Endodermal cell (in vitro differentiated cells): Measurements from ENCODE around the gene FYN. TPM values are rescaled to one million over a fixed set of nuclear protein-coding genes. Genes with fewer than 3 reads are reported as not detected.
A peak's percentile ranks its signal among the peaks of the same experiment; 100 is the strongest.

Experiments used
- DNase-seq: peaks from one replicate; pipeline ENCODE4 v3.0.0-alpha.2; 2017
- H3K27ac ChIP-seq: 2 replicates; pipeline ENCODE4 v1.5.1; 2013; ENCODE audit warnings: mild to moderate bottlenecking, low read depth, low read length, moderate library complexity
- H3K27me3 ChIP-seq: 2 replicates; pipeline ENCODE4 v1.6.1; 2013; ENCODE audit warnings: mild to moderate bottlenecking, low read length, moderate library complexity; ENCODE audit not compliant: insufficient read depth, control insufficient read depth, poor library complexity, severe bottlenecking
- H3K36me3 ChIP-seq: 2 replicates; pipeline ENCODE4 v1.7.0; 2013; ENCODE audit warnings: mild to moderate bottlenecking, low read length, moderate library complexity; ENCODE audit not compliant: control insufficient read depth, insufficient read depth
- H3K4me1 ChIP-seq: one replicate; pipeline ENCODE4 v1.7.0; 2013; ENCODE audit warnings: low read length; ENCODE audit not compliant: control insufficient read depth, insufficient read depth
- H3K4me3 ChIP-seq: 2 replicates; pipeline ENCODE4 v1.5.1; 2013; ENCODE audit warnings: mild to moderate bottlenecking, low read length, moderate library complexity
- H3K9ac ChIP-seq: 2 replicates; pipeline ENCODE4 v1.6.1; 2013; ENCODE audit warnings: mild to moderate bottlenecking, low read length, moderate library complexity; ENCODE audit not compliant: poor library complexity, severe bottlenecking; ENCODE audit errors: extremely low read depth
- H3K9me3 ChIP-seq: 2 replicates; pipeline ENCODE4 v1.6.1; 2013; ENCODE audit warnings: mild to moderate bottlenecking, low read length, moderate library complexity; ENCODE audit not compliant: control insufficient read depth
- H3K27ac Mint-ChIP-seq: 2 replicates; pipeline ENCODE4 v1.8.0; 2020; ENCODE audit warnings: mixed read lengths
- H3K27me3 Mint-ChIP-seq: 2 replicates; pipeline ENCODE4 v1.8.0; 2021; ENCODE audit warnings: mild to moderate bottlenecking, mixed read lengths; ENCODE audit not compliant: insufficient read depth
- H3K36me3 Mint-ChIP-seq: 2 replicates; pipeline ENCODE4 v1.8.0; 2020; ENCODE audit warnings: low read depth, mixed read lengths
- H3K4me1 Mint-ChIP-seq: 2 replicates; pipeline ENCODE4 v1.8.0; 2020; ENCODE audit warnings: mixed read lengths
- H3K4me3 Mint-ChIP-seq: 2 replicates; pipeline ENCODE4 v1.8.0; 2020; ENCODE audit warnings: mild to moderate bottlenecking, moderate library complexity, mixed read lengths
- H3K9me3 Mint-ChIP-seq: 2 replicates; pipeline ENCODE4 v1.8.0; 2020; ENCODE audit warnings: mild to moderate bottlenecking, mixed read lengths
- WGBS, 2 experiments: methylation state at CpG; one replicate each; pipeline versions ENCODE4 v1.1.5 to v1.1.7; 2013; ENCODE audit warnings: missing lambda C conversion rate in 2 of 2, mixed read lengths in 1 of 2; ENCODE audit not compliant: insufficient coverage in 1 of 2, insufficient read length in 1 of 2; 5-methylcytosine and 5-hydroxymethylcytosine counted together
- total RNA-seq, 2 donors: library from RNA; stranded (reverse); fragmentation: NEBNext Ultra II Directional in 1 of 2; extraction: Animal tissue kit (Norgen Biotek cat#: 25700) in 1 of 2; gene quantifications; 2 replicates in 1 of 2; 3 replicates in 1 of 2; pipeline ENCODE4 v1.2.1, GENCODE V29; 2021
- TF ChIP-seq, protein P1 (sequence below): fragments of 200-600 bp; sonication (generic); conservative IDR thresholded peaks from 2 replicates; pipeline ENCODE4 v1.5.0; 2021; ENCODE audit warnings: antibody characterized with exemption, mild to moderate bottlenecking

Gene FYN
- total RNA-seq, 2 donors from 2014 or later: 70.0 to 96.4 TPM

DNA sequence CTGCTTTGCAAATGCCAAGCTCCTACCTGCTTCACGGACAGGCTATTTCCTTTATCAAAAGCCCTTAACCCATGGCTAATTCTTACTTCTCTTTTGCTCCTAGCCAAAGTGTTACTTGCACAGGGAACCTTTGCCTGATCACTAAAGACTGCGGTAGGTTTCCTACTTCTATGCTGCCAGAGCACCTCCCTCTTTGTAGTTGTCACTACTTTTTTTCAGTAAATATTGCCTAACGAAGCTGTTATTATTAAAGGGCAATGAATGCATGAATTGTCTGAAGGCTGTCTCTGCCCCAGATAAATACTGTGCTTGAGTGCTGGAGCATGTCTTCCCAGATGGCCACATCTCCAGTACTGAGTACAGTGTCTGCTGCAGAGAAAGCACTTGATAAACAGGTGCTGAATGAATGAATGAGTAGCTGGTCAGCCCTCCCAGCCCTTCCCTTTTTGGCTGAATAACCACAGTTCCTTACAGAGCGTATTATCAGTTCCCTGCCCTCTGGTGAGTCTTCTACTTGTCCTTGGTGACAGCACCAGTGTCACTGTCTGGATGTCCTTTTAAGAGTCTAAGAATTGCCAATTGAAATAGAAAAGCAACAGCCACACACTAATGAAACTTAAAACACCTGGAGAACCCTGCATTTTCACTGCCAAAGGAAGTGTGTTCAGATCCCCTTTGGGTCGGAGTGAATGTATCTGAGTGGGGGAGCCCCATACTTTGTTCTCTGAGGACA is 194.0 kb downstream of the FYN start:
- H3K9me3 ChIP-seq: no peaks in the 10 kb centered on the region
- DNase-seq: no peak
- H3K36me3 ChIP-seq: peaks cover 15% of the 10 kb centered on the region
- Mint-ChIP-seq H3K27ac (no peak overlapping the region), H3K4me3 (no peak overlapping the region), H3K36me3 (peaks cover 22% of the 10 kb centered on the region), H3K4me1 (peaks cover 44% of the 10 kb centered on the region), H3K9me3 (no peaks in the 10 kb centered on the region), H3K27me3 (no peaks in the 10 kb centered on the region)
- H3K27ac ChIP-seq: no peak overlapping the region
- 93 to 94% methylated on average over 3 to 5 of the region's 5 CpGs for WGBS, 2 experiments
- H3K9ac ChIP-seq: no peak overlapping the region
- H3K27me3 ChIP-seq: no peaks in the 10 kb centered on the region
- no peak overlapping the region for H3K4me3 ChIP-seq
- TF ChIP-seq, protein P1, sequence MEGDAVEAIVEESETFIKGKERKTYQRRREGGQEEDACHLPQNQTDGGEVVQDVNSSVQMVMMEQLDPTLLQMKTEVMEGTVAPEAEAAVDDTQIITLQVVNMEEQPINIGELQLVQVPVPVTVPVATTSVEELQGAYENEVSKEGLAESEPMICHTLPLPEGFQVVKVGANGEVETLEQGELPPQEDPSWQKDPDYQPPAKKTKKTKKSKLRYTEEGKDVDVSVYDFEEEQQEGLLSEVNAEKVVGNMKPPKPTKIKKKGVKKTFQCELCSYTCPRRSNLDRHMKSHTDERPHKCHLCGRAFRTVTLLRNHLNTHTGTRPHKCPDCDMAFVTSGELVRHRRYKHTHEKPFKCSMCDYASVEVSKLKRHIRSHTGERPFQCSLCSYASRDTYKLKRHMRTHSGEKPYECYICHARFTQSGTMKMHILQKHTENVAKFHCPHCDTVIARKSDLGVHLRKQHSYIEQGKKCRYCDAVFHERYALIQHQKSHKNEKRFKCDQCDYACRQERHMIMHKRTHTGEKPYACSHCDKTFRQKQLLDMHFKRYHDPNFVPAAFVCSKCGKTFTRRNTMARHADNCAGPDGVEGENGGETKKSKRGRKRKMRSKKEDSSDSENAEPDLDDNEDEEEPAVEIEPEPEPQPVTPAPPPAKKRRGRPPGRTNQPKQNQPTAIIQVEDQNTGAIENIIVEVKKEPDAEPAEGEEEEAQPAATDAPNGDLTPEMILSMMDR: no peak
- H3K4me1 ChIP-seq: peaks cover 7% of the 10 kb centered on the region

DNA sequence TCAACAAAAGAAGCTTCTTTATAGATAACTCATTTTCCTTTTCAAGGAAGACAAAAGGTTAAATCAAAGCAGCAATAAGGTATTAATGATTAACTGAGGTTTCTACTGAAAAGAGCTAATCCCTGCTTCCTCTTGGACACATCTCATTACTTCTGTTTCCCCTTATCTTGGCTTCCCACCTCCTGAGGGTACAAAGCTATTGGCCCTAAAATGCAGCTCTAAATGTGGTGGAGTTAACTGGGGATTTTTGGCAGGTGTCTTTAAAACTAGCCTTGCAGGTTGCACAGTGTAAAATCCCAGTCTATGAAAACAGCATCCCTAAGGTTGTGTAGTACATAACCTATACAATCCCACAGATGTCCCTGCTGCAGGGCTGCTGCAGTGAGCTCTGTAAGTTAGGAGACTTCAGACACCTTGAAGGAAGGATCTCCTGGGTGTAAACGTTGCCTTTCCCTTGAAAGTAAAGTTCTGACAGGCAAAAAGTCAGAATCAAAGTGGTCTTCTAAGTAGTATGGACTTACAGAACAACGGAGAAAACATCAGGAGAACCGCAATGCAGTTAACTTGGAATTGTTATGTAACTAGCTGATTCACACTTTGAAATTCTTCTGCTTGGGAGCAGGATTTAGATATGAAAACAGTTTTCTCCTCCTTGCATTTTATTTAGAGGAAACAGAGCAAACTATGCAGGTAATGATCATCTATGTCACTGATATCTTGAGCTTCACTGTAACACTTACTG is 195.8 kb downstream of the FYN start:
- H3K27ac Mint-ChIP-seq: peak overlapping the region; percentile 71
- peak overlapping the region; percentile 7 for H3K4me3 ChIP-seq
- WGBS, 2 experiments: 16 to 22% methylated on average over 3 of the region's 3 CpGs
- peak overlapping the region; percentile 34 for H3K4me3 Mint-ChIP-seq
- peaks cover 11% of the 10 kb centered on the region for H3K4me1 ChIP-seq
- H3K27me3 ChIP-seq: no peaks in the 10 kb centered on the region
- DNase-seq: no peak
- H3K9me3 ChIP-seq: no peaks in the 10 kb centered on the region
- no peak overlapping the region for H3K9ac ChIP-seq
- H3K27me3 Mint-ChIP-seq: no peaks in the 10 kb centered on the region
- no peaks in the 10 kb centered on the region for H3K9me3 Mint-ChIP-seq
- H3K36me3 ChIP-seq: peaks cover 14% of the 10 kb centered on the region
- H3K27ac ChIP-seq: no peak overlapping the region
- peaks cover 32% of the 10 kb centered on the region for H3K36me3 Mint-ChIP-seq
- H3K4me1 Mint-ChIP-seq: peaks cover 55% of the 10 kb centered on the region
- TF ChIP-seq, protein P1: no peak

DNA sequence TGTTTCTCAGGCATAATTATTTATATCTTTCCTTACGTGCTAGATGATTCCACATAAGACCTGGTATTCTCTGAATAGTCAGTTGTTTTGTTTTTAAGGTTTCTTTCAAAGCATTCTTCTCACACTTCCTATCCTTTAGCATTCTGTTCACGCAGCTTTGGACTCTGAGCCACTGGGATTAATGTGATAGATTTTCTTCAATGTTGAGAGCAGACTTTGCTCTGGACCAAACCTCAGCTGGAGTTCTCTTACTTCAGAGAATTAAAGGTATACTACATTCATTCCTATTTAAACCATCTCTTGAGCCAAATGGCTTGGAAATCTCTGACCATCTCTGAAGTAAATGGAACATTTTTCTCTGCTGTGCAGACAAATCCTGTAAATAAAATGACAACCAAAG is 196.9 kb downstream of the FYN start:
- peaks cover 14% of the 10 kb centered on the region for H3K36me3 ChIP-seq
- WGBS, 2 experiments: 88% methylated on average over 2 of the region's 2 CpGs; no CpG with 5 or more reads in 1 of the 2 experiments
- no peaks in the 10 kb centered on the region for H3K27me3 ChIP-seq
- no peaks in the 10 kb centered on the region for H3K9me3 Mint-ChIP-seq
- peak overlapping the region; percentile 35 for H3K27ac Mint-ChIP-seq
- peaks cover 28% of the 10 kb centered on the region for H3K36me3 Mint-ChIP-seq
- H3K4me1 ChIP-seq: peaks cover 11% of the 10 kb centered on the region
- DNase-seq: no peak
- TF ChIP-seq, protein P1: no peak
- H3K9me3 ChIP-seq: no peaks in the 10 kb centered on the region
- H3K4me3 Mint-ChIP-seq: no peak overlapping the region
- H3K9ac ChIP-seq: no peak overlapping the region
- H3K4me3 ChIP-seq: peak overlapping the region; percentile 53
- no peaks in the 10 kb centered on the region for H3K27me3 Mint-ChIP-seq
- no peak overlapping the region for H3K27ac ChIP-seq
- H3K4me1 Mint-ChIP-seq: peaks cover 59% of the 10 kb centered on the region
